ENCODE measurements around the gene PEX14.
A peak's percentile ranks its signal among the peaks of the same experiment; 100 is the strongest.
"Not testable (repeated sequence)": the region's sequence is repeated elsewhere in the genome, so short reads cannot be mapped to it uniquely, and the experiment has no call there.

Gene PEX14

GRCh38 chr1:10497109-10497508, 22.4 kb downstream of the PEX14 start:
- DNase-seq = no peak

GRCh38 chr1:10498231-10498630, 23.5 kb downstream of the PEX14 start:
- DNase-seq = no peak

- no peak for DNase-seq
These were observed 27.5 kb downstream of the PEX14 start for GRCh38 chr1:10502206-10502605.

- no peak for DNase-seq
These were observed 29.5 kb downstream of the PEX14 start for GRCh38 chr1:10504249-10504648.

- DNase-seq = not testable (repeated sequence)
These were observed 31.4 kb downstream of the PEX14 start for GRCh38 chr1:10506046-10506676.

- DNase-seq = no peak
These were observed 31.9 kb downstream of the PEX14 start for GRCh38 chr1:10506677-10507047.

GRCh38 chr1:10507111-10507879, 32.5 kb downstream of the PEX14 start:
- peak; percentile 85 for DNase-seq

- no peak for DNase-seq
These were observed 33.8 kb downstream of the PEX14 start for GRCh38 chr1:10508511-10508951.

- DNase-seq = no peak
These were observed 35.2 kb downstream of the PEX14 start for GRCh38 chr1:10509809-10510509.

GRCh38 chr1:10510520-10511493, 36.1 kb downstream of the PEX14 start:
- no peak for DNase-seq

- no peak for DNase-seq
These were observed 36.7 kb downstream of the PEX14 start for GRCh38 chr1:10511494-10511885.

- DNase-seq = no peak
These were observed 38.4 kb downstream of the PEX14 start for GRCh38 chr1:10513199-10513598.

GRCh38 chr1:10514490-10515235, 39.9 kb downstream of the PEX14 start:
- DNase-seq = peak; percentile 14

- no peak for DNase-seq
These were observed 40.7 kb downstream of the PEX14 start for GRCh38 chr1:10515301-10515975.

GRCh38 chr1:10515976-10516750, 41.4 kb downstream of the PEX14 start:
- no peak for DNase-seq

GRCh38 chr1:10516925-10517676, 42.4 kb downstream of the PEX14 start:
- DNase-seq = no peak

GRCh38 chr1:10517677-10517982, 42.9 kb downstream of the PEX14 start:
- no peak for DNase-seq

- DNase-seq = no peak
These were observed 44.3 kb downstream of the PEX14 start for GRCh38 chr1:10519016-10519417.

GRCh38 chr1:10520497-10520896, 45.7 kb downstream of the PEX14 start:
- no peak for DNase-seq

- no peak for DNase-seq
These were observed 46.2 kb downstream of the PEX14 start for GRCh38 chr1:10520952-10521351.

All from NCI-H1436 treated with DMSO at 0.1 percent for 48 hours (cell line).